Measurements from ENCODE around the gene CCL4.
"Not testable (repeated sequence)": the region's sequence is repeated elsewhere in the genome, so short reads cannot be mapped to it uniquely, and the experiment has no call there.

CCL4 gene

GRCh38 chr17:36103401-36103975, at the start of gene CCL4:
Gene CCL4, plus strand, starts transcription at chr17:36103827. Its CDS starts 79 bp downstream, at chr17:36103906.
- H3K4me3 Mint-ChIP-seq, result peak within 1 kb of the TSS; percentile 42
- DNase-seq (ENCODE audit: low spot score); H3K36me3 Mint-ChIP-seq (ENCODE audit: low read depth): not testable (repeated sequence)

GRCh38 chr17:36055171-36055570, 48.5 kb upstream of the CCL4 start:
- Mint-ChIP-seq H3K4me1 (ENCODE audit: low read depth) (no peaks in the 10 kb centered on the region), H3K9me3 (no peaks in the 10 kb centered on the region), H3K27me3 (ENCODE audit: low read depth) (peaks cover 17% of the 10 kb centered on the region), H3K27ac (no peak overlapping the region), H3K4me3 (no peak overlapping the region), H3K36me3 (ENCODE audit: low read depth) (no peaks in the 10 kb centered on the region)
- no peak for DNase-seq (ENCODE audit: low spot score)

More at GRCh38 chr17:36103401-36103975, at the start of gene CCL4:
- not testable (repeated sequence) for H3K9me3 Mint-ChIP-seq; H3K4me1 Mint-ChIP-seq (ENCODE audit: low read depth); H3K27ac Mint-ChIP-seq
- peaks cover 13% of the 10 kb centered on the region for H3K27me3 Mint-ChIP-seq (ENCODE audit: low read depth)

- DNase-seq (ENCODE audit: low spot score), result no peak
- H3K4me1 Mint-ChIP-seq (ENCODE audit: low read depth), result no peaks in the 10 kb centered on the region
- H3K4me3 Mint-ChIP-seq, result no peak overlapping the region
- H3K9me3 Mint-ChIP-seq, result no peaks in the 10 kb centered on the region
- H3K36me3 Mint-ChIP-seq (ENCODE audit: low read depth), result no peaks in the 10 kb centered on the region
- no peak overlapping the region for H3K27ac Mint-ChIP-seq
- H3K27me3 Mint-ChIP-seq (ENCODE audit: low read depth), result peaks cover 17% of the 10 kb centered on the region
Measured at GRCh38 chr17:36055921-36056520, 47.6 kb upstream of the CCL4 start.

GRCh38 chr17:36057911-36058310, 45.7 kb upstream of the CCL4 start:
- Mint-ChIP-seq H3K4me3 (no peak overlapping the region), H3K27me3 (ENCODE audit: low read depth) (peaks cover 14% of the 10 kb centered on the region), H3K9me3 (no peaks in the 10 kb centered on the region), H3K4me1 (ENCODE audit: low read depth) (no peaks in the 10 kb centered on the region), H3K27ac (no peak overlapping the region), H3K36me3 (ENCODE audit: low read depth) (no peaks in the 10 kb centered on the region)
- DNase-seq (ENCODE audit: low spot score), result no peak

- Mint-ChIP-seq H3K4me1 (ENCODE audit: low read depth) (no peaks in the 10 kb centered on the region), H3K27ac (no peak overlapping the region), H3K9me3 (no peaks in the 10 kb centered on the region), H3K4me3 (no peak overlapping the region), H3K36me3 (ENCODE audit: low read depth) (no peaks in the 10 kb centered on the region), H3K27me3 (ENCODE audit: low read depth) (peaks cover 9% of the 10 kb centered on the region)
- no peak for DNase-seq (ENCODE audit: low spot score)
Measured at GRCh38 chr17:36059406-36059805, 44.2 kb upstream of the CCL4 start.

DNA sequence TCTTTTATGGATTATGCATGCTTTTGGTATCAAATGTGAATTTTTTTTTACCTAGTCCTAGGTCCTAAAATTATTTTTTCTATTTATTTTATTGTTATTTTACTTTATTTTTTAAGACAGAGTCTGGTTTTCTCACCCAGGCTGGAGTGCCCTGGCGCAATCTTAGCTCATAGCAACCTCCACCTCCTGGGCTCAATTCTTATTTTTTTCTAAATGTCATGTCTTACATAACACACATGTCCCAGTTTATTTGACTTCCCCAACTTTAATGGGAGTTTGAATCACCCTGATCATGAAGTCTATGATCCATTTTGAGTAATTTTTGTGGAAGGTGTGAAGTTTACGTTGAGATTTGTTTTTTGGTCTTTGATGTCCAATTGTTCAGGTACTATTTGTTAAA, 42.8 kb upstream of the CCL4 start:
- DNase-seq (ENCODE audit: low spot score), result no peak
- Mint-ChIP-seq H3K36me3 (ENCODE audit: low read depth) (no peaks in the 10 kb centered on the region), H3K4me3 (no peak overlapping the region), H3K9me3 (no peaks in the 10 kb centered on the region), H3K4me1 (ENCODE audit: low read depth) (no peaks in the 10 kb centered on the region), H3K27me3 (ENCODE audit: low read depth) (peaks cover 13% of the 10 kb centered on the region), H3K27ac (no peak overlapping the region)

DNA sequence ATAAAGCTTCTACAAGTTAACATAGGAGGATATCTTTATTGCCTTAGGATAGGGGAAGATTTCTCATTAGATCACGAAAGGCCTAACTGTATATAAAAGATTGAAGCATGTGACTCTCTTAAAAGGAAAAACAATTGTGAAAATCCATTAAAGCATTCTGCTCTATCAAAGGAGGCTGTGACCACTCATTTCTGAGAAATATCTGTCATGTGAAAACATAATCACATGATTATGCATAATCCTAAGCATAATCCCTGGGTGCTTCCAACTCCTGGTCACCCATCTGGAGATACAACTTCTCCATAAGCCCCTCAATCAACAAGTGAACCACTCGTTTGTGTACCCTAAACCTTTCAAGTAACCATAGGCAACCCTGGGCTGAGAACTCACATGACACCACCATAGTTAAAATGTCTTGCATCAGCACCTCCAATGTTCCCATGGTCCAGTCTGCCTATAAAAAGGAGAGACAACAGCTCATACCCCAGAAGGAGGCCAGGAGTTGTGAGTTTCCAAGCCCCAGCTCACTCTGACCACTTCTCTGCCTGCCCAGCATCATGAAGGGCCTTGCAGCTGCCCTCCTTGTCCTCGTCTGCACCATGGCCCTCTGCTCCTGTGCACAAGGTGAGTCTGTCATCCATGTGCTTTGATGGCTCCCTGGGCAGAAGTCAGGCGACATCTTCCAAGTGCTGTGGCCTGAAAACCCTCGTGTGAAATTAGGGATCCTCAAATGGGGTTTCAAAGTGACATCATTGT, 39.7 kb upstream of the CCL4 start, which contains the start of gene CCL18:
CCL18 (plus strand) TSS at position 487 of the 756 bp plus-strand sequence; CDS start at position 558, 71 bp downstream.
- Mint-ChIP-seq H3K9me3 (no peaks in the 10 kb centered on the region), H3K27me3 (ENCODE audit: low read depth) (peaks cover 8% of the 10 kb centered on the region), H3K4me1 (ENCODE audit: low read depth) (no peaks in the 10 kb centered on the region), H3K36me3 (ENCODE audit: low read depth) (no peaks in the 10 kb centered on the region), H3K27ac (no peak within 1 kb of the TSS), H3K4me3 (no peak within 1 kb of the TSS)
- DNase-seq (ENCODE audit: low spot score), result no peak

DNA sequence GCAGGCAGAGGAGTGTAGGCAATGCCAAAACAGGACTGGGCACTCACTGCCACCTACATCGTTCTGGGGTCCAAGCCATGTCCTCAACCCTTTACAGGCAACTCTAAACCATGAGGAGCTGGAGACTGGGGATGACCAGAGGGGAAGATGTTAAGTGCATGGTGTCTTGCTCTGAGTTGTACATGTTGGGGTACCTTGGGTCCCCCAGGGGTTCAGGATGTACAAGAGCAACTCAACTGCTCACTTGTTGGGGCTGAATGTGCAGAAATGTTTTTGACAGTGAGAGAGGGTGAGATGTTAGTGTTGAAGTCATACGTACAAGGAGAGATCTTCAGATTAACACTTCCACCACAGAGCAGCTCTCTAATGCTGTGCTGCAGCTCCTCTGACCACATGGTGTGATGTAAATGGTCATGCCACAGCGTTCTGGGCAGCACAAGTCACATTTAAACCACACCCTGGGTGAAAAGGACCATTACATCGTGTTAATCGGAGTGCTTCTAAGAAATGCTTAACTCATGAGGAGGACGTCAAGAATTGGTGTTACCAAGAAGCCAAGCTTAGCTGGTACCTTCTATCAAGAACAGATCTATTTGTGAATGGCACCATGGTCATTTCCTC, 37.2 kb upstream of the CCL4 start:
- no peaks in the 10 kb centered on the region for H3K4me1 Mint-ChIP-seq (ENCODE audit: low read depth)
- DNase-seq (ENCODE audit: low spot score), result no peak
- H3K36me3 Mint-ChIP-seq (ENCODE audit: low read depth), result no peaks in the 10 kb centered on the region
- H3K4me3 Mint-ChIP-seq, result no peak overlapping the region
- peaks cover 12% of the 10 kb centered on the region for H3K27me3 Mint-ChIP-seq (ENCODE audit: low read depth)
- H3K9me3 Mint-ChIP-seq, result no peaks in the 10 kb centered on the region
- H3K27ac Mint-ChIP-seq, result no peak overlapping the region

DNA sequence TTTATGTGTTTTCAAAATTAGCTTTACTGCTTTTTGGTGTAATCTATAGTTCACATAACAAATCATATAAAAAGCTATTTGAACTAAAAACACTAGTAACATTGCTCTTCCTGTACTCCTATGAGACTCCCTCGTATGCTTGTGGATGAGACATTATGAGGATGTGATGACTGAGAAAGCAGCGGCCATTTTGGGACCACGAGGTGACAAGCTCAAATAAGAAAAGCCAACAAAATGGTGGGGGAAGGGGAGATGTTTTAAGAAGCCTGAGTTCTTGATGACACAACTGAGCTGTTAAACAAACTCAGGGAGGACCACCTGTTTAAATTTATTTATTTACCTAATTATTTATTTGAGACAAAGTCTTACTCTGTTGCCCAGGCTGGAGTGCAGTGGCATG, 35.1 kb upstream of the CCL4 start:
- Mint-ChIP-seq H3K27me3 (ENCODE audit: low read depth) (peaks cover 23% of the 10 kb centered on the region), H3K4me1 (ENCODE audit: low read depth) (peaks cover 6% of the 10 kb centered on the region), H3K9me3 (no peaks in the 10 kb centered on the region), H3K36me3 (ENCODE audit: low read depth) (no peaks in the 10 kb centered on the region), H3K27ac (no peak overlapping the region), H3K4me3 (no peak overlapping the region)
- no peak for DNase-seq (ENCODE audit: low spot score)

GRCh38 chr17:36069136-36069535, 34.5 kb upstream of the CCL4 start:
- H3K36me3 Mint-ChIP-seq (ENCODE audit: low read depth), result no peaks in the 10 kb centered on the region
- H3K27me3 Mint-ChIP-seq (ENCODE audit: low read depth), result peaks cover 23% of the 10 kb centered on the region
- peaks cover 6% of the 10 kb centered on the region for H3K4me1 Mint-ChIP-seq (ENCODE audit: low read depth)
- DNase-seq (ENCODE audit: low spot score), result no peak
- no peaks in the 10 kb centered on the region for H3K9me3 Mint-ChIP-seq
- no peak overlapping the region for H3K27ac Mint-ChIP-seq
- no peak overlapping the region for H3K4me3 Mint-ChIP-seq

DNA sequence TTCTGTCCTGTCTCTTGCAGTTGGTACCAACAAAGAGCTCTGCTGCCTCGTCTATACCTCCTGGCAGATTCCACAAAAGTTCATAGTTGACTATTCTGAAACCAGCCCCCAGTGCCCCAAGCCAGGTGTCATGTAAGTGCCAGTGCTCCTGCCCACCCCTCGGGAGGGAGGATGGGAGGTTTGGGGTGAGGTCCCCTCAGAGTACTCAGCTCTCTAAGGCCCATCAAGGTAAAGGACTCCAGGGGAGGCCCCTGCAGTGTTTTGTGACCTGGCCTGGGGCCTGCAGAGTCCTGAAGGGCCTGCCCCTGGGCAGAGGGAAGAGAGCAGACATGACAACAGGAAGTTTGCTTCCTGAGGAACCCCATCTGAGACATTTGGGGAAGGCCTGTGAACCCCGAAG, 33.2 kb upstream of the CCL4 start:
- Mint-ChIP-seq H3K9me3 (no peaks in the 10 kb centered on the region), H3K36me3 (ENCODE audit: low read depth) (no peaks in the 10 kb centered on the region), H3K27me3 (ENCODE audit: low read depth) (peaks cover 21% of the 10 kb centered on the region), H3K27ac (no peak overlapping the region), H3K4me3 (no peak overlapping the region), H3K4me1 (ENCODE audit: low read depth) (peaks cover 9% of the 10 kb centered on the region)
- no peak for DNase-seq (ENCODE audit: low spot score)

GRCh38 chr17:36071751-36072150, 31.9 kb upstream of the CCL4 start:
- Mint-ChIP-seq H3K36me3 (ENCODE audit: low read depth) (no peaks in the 10 kb centered on the region), H3K4me1 (ENCODE audit: low read depth) (peaks cover 9% of the 10 kb centered on the region), H3K4me3 (no peak overlapping the region), H3K9me3 (no peaks in the 10 kb centered on the region), H3K27ac (no peak overlapping the region), H3K27me3 (ENCODE audit: low read depth) (peaks cover 27% of the 10 kb centered on the region)
- DNase-seq (ENCODE audit: low spot score), result no peak

DNA sequence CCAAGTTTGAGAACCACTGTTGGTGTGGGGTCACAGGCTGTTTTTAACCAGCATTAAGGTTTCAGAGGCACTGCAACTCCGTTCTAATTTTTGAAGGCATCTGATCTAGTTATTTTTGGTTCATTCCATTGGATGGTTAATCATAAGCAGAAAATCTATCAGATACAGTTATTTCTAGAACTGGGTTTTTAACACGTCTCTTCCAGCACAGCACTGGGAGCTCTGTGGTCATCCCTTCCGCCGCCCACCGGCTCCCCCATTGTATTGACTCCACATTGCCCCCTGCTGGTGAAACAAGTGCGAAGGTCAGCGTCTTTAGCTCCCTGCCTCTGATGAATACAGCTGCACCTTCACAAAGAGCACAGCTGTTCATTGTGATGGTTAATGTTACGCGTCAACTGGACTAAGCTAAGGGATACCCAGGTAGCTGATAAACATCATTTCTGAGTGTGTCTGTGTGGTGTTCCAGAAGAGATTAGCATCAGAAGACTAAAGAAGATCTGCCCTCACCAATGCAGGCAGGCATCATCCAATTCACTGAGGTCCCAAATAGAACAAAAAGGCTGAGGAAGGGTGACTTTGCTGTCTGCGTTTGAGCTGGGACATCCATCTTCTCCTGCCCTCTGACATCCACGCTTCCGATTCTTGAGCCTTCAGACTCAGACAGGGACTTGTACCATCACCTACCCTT, 31.1 kb upstream of the CCL4 start:
- Mint-ChIP-seq H3K9me3 (no peaks in the 10 kb centered on the region), H3K27me3 (ENCODE audit: low read depth) (peaks cover 27% of the 10 kb centered on the region), H3K4me3 (no peak overlapping the region), H3K4me1 (ENCODE audit: low read depth) (peaks cover 9% of the 10 kb centered on the region), H3K36me3 (ENCODE audit: low read depth) (no peaks in the 10 kb centered on the region), H3K27ac (no peak overlapping the region)
- peak; percentile 78 for DNase-seq (ENCODE audit: low spot score)

DNA sequence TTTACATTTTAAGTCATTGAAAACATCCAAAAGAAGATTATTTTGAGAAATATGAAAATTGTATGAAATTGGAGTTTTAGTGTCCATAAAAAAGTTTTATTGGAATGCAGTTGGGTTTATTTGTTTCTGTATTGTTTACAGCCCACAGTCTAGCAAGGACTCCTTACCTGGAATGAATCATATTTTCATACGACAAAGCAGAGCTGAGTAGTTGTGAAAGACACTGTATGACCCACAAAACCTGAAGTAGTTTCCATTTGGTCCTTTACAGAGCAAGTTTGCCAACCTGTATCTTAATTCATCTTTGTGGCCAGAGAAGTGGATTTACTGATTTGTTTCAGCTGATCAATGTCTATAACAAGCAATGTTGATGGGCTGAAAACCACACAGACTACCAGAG, 29.3 kb upstream of the CCL4 start:
- Mint-ChIP-seq H3K27ac (no peak overlapping the region), H3K36me3 (ENCODE audit: low read depth) (no peaks in the 10 kb centered on the region), H3K4me3 (no peak overlapping the region), H3K27me3 (ENCODE audit: low read depth) (peaks cover 37% of the 10 kb centered on the region), H3K4me1 (ENCODE audit: low read depth) (peaks cover 9% of the 10 kb centered on the region), H3K9me3 (no peaks in the 10 kb centered on the region)
- no peak for DNase-seq (ENCODE audit: low spot score)
